D341Med (cell line): ENCODE data around the gene NRXN2.

ENCODE experiments used
- DNase-seq: peaks from one replicate; pipeline ENCODE4 v3.0.0; 2012; ENCODE audit warnings: low spot score

NRXN2 gene

DNA sequence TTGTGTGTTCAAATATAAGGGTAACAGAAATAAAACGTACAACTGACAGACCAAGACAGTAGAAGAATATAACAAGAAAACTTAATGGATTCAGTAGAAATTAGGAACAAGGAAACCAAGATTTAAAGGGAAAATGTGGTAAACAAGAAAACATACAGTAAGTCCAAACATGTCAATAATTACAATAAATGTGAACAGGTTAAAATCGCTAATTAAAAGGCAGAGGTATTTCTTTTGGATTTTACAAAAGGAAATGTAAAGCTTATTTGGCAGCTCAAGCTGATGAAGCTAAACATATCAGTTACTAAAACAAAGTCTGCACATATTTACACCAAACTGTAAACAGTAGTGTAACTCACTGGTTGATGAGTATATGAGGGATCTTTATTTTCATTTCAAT is 134.3 kb downstream of the NRXN2 start:
- DNase-seq: no peak

GRCh38 chr11:64586366-64586765 is 136.6 kb downstream of the NRXN2 start:
- no peak for DNase-seq

- no peak for DNase-seq
Observed at GRCh38 chr11:64585150-64585549, 137.8 kb downstream of the NRXN2 start.

DNA sequence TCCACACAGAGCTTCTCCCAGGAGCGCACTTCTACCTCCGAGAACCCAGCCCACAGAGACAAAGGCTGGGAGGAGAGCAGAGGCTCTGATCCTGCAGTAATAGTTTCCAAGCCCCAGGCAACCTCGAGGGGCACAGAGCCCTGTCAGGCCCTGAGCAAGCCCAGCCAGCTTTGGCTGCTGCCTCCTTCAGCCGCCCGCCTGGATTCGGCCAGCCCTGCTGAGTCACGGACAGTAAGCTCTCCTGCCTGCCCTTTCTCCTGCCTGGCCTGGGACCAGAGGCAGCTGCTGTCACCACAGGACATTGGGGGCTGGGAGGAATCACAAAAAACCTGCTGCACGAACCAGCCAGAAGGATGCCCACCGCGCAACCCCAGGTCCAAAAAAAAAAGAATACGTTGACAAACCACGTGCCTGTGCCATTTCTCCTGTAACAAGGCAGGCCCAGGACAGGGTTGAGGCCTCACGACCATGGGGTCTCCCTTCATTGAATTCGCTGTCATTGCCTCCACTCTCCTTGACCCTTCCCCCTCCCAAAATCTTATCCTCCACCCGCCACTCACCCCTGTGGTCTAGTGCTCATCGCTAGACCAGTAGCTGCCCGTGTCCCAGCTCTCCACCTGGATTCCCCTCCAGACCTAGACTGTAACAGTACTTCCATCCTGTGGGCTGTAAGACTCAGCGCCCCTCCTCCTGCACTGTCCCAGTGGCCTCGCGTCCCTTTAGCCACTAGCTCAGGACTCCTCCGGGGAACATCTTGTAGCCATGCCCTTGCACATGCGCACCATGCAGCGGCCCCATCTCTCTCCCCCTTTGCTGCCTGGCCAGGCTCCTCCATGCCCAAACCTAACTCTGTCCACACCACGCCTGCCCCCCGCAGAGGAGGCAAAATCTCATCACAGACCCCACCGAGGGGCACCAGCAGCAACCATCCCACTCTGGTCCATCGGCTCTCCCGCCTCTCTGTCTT is 139.4 kb downstream of the NRXN2 start:
- DNase-seq: no peak

DNA sequence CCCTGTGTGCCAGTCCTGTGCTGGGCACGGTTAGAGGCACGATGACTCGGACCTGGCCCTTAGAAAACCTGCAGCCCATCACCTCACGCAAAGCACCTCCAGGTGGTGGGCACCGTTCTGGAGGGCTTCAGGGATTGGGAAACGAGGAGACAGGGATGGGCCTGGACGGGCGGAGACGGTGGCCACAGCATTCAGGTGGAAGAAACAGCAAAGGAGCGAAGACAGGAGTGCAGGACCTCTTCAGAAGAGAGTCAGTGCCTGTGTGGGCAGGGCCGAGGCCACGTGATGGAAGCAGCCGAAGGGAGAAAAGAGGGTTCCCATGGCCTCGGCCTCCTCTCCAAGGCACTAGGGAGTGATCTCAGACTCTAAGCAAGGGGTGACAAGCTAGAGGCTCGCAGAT is 140.1 kb downstream of the NRXN2 start:
- DNase-seq: no peak

GRCh38 chr11:64581057-64581523 is 141.9 kb downstream of the NRXN2 start:
- DNase-seq: no peak

DNA sequence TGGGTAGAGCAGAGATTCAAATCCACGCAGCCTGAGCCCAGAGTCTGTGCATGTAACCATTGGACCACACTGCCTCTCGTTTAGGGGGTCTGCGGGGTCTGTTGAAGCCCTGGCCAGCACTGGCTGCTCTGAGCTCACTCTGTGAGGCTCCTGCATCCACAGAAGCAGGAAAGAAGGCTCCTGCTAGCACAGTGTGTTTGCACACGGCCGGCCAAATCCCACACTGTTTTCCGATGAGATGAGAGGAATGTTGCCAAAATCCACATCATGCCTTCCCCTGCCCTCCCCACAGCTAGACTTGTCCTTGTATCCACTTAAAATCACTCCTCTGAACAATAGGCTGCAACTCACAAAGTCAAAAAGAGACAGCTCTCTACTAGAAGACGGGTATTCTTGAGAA is 142.6 kb downstream of the NRXN2 start:
- no peak for DNase-seq

- no peak for DNase-seq
Observed at GRCh38 chr11:64577202-64577601, 145.8 kb downstream of the NRXN2 start.

- no peak for DNase-seq
Observed at GRCh38 chr11:64572143-64572542, 150.9 kb downstream of the NRXN2 start.

- no peak for DNase-seq
Observed at GRCh38 chr11:64571410-64572091, 151.4 kb downstream of the NRXN2 start.

DNA sequence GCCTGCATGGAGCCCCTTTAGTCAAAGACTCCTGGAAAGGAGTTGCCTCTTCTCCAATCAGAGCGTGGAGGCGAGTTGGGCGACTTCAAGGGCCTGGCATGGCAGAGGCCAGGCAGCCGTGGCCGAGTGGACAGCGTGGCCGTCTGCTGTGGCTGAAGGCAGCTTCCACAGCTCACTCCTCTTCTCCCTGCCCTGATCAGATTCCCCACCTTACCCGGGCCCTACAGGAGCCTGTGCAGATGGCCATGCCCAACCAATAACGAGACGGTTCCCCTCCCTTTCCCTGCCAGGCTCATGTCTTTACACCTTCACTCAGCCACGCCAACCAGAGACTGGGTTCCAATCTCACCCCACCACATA is 152.0 kb downstream of the NRXN2 start:
- no peak for DNase-seq

DNA sequence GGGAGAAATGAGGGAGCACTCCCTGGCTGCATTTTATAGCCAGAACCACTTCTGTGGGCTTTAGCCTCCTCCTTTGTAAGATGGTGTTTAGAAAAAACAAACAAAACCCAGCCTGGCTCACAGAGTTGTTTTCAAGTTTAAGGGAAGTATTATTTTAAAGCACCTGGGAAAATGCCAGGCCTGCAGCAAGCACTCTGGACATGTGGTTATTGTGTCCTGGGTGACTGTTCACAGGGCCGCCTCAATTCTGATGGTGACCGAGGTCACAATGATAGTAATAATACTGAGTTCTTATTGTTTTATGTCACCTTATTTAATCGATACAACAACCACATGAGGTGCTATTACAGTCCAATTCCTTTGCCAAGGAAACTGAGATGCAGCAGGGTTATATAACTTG is 152.7 kb downstream of the NRXN2 start:
- no peak for DNase-seq

DNA sequence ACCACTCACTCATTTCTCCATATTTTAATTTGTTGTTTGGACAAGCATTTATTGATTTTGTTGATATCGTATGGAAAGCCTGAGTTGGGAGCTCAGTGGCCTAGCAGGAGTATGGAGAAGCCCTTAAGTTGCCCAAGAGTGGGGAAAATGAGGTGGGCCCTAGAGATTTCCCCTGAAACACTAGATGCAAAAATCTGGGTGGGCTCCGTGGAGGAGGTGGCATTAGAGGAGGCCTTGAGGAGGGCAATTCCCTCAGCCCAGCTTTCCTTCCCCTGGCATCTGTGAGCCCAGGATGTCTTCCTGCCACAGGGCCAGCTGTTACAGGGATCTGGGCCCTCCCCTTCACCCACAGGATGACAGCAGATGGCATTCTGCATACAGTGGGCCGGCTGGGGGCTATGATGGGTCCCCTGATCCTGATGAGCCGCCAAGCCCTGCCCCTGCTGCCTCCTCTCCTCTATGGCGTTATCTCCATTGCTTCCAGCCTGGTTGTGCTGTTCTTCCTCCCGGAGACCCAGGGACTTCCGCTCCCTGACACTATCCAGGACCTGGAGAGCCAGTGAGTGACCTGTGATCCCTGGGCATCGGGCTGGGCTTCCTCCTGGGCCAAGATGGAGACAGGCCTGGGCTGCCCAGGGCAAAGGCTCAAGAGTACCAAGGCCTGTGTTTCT is 153.6 kb downstream of the NRXN2 start:
- DNase-seq: no peak

DNA sequence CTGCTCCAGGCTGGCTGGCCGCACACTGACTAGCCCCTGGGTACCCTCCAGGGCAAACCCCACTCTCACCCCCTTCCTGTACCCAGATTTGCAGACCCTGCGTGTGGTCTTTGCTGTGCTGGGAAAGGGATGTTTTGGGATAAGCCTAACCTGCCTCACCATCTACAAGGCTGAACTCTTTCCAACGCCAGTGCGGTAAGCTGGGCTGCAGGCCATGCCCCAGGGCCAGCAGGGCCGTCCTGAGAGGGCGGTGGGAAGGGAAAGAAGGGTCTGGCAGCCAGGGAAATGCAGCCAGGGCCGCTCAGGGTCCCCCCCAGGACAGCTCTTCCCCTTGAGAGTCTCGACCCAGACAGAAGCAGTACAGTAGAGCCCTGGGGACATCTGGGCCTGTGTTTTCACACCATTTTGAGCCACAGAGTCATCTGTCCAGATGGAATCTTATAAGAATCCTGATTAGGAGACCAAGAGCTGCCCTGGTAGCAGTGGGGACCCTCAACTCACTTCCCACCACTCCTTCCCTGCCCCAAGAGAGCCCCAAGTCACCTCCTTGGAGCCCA is 154.3 kb downstream of the NRXN2 start:
- no peak for DNase-seq

DNA sequence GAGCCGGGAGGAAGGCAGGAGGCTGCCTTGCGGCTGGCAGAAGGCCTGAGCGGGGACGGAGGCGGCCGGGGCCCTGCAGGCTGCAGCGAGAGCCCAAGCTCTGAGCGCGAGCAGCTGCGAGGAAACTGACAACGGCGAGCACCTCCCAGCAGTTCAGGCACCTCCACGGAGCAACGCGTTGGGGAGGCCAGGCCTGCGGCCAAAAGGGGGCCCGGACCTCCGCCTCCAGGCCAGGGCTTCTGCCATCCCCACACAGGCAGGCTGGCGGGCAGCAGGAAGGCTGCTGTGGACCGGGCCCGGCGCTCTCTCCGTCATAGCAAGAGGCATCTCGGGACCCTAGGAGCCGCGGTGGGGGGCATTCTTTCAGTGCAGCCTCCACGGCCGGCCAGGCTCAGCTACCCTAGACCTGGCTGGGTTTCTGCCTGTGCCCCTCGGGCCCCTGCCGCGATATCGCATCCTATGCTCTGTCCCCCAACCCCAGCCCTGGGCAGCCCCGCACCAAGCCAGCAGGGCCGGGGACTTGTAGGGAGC is 154.9 kb downstream of the NRXN2 start:
- no peak for DNase-seq

DNA sequence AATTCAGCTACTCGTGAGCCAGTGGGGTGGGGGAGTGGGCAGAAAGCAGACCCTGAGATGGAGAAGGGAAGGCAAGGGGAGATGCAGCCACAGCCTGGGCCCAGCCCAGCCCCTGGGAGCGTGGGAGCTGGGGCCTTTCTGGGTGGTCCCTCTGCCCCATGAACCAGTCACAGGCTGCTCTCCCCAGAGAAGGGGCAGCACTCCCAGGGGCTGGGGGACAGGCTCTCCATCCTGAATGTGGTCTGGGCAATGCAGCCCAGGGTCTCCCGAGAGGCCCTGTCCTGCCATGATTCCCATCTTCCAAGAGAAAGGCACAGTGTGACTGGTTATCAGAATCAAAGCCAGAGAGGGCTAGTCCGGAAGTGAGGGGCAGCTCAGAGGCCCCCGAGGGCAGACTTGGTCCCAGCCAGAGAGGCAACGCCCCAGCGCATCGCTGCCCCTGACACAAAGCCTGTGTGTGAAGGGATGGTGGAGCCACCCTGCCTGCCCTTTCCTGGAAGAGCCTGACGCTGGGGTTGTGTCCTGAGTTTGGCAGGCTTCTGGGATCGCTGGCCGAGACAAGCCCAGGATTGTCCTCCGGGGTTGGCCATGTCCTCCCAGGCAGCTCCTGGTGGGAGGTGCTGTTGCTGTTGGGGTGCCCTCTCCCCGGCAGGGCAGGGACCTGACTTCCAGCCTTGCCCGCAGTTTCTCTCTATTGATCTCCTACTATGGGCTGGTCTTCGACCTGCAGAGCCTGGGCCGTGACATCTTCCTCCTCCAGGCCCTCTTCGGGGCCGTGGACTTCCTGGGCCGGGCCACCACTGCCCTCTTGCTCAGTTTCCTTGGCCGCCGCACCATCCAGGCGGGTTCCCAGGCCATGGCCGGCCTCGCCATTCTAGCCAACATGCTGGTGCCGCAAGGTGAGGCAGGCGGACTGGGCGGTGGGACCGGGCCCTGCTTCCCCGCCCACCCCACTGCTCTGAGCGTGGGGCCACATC is 155.8 kb downstream of the NRXN2 start:
- DNase-seq: no peak

DNA sequence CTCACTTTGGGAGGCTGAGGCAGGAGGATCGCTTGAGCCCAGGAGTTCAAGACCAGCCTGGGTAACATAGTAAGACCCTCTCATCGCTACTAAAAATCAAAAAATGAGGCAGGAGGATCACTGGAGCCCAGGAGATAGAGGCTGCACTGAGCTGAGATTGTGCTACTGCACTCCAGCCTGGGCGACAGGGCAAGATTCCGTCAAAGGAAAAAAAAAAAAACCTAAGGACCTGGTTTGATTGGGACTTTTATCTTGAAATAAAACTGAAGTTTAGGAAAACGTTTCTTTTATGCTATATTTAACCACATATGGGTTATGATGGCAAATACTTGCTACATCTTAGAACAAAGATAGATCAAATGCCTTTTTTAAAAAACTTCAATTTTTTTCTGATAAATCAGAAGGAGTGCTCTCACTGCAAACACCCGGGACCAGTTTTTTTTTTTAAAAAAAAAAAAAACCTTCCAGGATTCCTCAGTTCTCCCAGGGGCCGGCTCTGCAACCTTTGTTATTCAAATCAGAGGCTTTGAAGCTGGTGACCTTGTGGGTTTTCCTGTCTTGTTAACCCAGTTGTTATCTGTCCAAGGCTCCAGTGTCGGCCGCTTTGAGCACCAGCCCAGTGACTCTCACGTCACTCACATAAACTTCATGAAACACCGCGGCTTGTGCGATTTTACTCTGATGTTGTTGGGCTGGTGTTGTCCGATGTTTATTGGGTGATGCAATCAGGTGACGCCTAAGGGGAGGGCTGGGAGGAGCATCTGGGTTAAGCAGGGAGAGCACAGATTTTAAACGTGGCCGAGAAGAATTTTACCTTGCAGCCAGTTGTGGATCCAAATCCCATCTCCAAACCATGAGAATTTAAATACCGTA is 156.7 kb downstream of the NRXN2 start:
- peak; percentile 48 for DNase-seq

DNA sequence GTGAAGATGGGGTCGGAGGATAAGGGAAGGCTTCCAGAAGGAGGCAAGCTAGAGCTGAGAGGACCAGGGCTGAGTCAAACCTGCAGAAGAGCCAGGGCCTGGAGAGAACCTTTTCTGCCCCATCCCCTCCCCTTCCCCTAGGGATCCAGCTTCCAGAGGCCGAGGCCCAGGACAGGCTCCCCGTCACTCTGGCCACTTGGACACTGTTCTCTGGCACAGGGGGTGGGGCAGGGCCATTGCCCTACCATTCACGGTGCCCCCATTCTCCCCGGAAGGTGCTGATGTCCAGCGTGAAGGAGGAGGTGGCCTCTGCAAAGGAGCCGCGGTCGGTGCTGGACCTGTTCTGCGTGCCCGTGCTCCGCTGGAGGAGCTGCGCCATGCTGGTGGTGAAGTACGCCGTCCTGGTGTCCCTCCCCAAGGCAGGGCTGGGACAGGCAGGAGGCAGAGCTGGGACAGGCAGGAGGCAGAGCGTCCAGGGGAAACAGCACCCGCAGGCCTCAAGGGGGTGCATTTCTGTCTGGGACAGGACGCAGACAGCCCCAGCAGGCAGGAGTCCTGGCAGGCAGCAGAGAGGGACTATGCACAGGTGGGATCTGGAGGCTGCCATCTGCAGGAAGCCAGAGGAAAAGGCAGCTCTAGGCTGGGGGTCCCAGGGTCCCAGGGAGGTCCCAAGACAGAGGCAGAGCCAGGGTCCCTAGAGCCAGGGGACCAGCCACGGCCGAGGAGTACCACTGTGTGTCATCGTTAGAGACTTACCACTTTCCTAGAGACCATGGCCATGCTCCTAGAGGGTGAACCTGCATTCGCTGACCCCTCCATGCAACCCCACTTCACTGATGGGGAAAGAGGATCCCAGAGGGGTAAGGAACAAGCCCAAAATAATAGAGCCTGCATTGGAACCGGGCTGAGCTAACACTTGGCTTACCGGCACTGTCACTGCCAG is 157.8 kb downstream of the NRXN2 start:
- DNase-seq: peak; percentile 47

GRCh38 chr11:64564419-64564818 is 158.6 kb downstream of the NRXN2 start:
- no peak for DNase-seq
